ENCODE measurements around the gene PAM16.

PAM16 gene

DNA sequence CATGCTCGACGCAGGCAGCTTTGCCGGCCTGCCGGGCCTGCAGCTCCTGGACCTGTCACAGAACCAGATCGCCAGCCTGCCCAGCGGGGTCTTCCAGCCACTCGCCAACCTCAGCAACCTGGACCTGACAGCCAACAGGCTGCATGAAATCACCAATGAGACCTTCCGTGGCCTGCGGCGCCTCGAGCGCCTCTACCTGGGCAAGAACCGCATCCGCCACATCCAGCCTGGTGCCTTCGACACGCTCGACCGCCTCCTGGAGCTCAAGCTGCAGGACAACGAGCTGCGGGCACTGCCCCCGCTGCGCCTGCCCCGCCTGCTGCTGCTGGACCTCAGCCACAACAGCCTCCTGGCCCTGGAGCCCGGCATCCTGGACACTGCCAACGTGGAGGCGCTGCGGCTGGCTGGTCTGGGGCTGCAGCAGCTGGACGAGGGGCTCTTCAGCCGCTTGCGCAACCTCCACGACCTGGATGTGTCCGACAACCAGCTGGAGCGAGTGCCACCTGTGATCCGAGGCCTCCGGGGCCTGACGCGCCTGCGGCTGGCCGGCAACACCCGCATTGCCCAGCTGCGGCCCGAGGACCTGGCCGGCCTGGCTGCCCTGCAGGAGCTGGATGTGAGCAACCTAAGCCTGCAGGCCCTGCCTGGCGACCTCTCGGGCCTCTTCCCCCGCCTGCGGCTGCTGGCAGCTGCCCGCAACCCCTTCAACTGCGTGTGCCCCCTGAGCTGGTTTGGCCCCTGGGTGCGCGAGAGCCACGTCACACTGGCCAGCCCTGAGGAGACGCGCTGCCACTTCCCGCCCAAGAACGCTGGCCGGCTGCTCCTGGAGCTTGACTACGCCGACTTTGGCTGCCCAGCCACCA lies 30.2 kb upstream of the PAM16 start:
- no peak for DNase-seq (ENCODE audit: low read depth in 1 of 2, low spot score in 1 of 2)
- in situ Hi-C loops (cut with HindIII; ENCODE audit: low pct_unique_long_range_greater_than_20kb, low sequenced_read_pairs): no loop called here
- TF ChIP-seq JUND (IDR thresholded peaks at IDR 0.05; ENCODE audit: low read depth): no peak

DNA sequence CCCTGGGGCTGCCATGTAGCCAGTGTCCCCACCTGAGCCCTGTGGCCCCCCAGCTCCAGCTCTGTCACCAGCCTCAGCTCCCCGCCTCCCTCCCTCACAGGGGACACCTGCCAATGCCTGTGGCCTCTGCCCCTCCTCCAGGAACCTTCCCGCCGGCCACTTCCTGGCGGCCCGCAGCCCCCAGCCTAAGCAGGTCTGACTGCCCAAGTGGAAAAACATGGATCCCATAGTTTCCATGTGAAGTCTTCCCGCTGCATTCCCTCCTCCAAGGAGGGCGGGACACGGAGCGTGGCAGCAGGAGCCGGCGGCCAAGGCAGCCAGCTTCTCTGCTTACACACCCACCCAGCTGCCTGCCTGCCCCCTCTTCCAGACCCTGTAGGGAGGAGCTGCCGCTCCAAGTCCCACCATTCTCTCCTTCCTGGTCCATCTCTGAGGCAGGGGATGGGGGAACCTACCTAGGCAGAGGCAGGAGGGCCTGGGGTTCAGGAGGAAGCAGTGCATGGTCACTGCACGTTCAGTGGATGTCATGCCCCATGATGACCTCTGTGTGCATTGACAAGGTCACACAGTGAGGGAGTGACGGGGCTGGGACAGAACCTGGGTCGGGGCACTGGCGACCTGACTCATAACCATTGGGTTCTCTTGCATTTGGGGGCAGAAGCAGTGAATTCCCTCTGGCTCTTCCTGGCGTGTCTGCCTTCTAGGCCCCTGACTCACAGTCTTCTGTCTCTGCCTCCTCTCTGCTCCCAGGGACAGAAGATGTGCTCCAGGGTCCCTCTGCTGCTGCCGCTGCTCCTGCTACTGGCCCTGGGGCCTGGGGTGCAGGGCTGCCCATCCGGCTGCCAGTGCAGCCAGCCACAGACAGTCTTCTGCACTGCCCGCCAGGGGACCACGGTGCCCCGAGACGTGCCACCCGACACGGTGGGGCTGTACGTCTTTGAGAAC lies 29.3 kb upstream of the PAM16 start:
- no peak for DNase-seq (ENCODE audit: low read depth in 1 of 2, low spot score in 1 of 2)
- in situ Hi-C loops (cut with HindIII; ENCODE audit: low pct_unique_long_range_greater_than_20kb, low sequenced_read_pairs): no loop called here
- TF ChIP-seq JUND (IDR thresholded peaks at IDR 0.05; ENCODE audit: low read depth): no peak

GRCh38 chr16:4378999-4379690 lies 28.0 kb upstream of the PAM16 start:
- DNase-seq (ENCODE audit: low read depth in 1 of 2, low spot score in 1 of 2): no peak
- in situ Hi-C loops (cut with HindIII; ENCODE audit: low pct_unique_long_range_greater_than_20kb, low sequenced_read_pairs): no loop called here
- no peak for TF ChIP-seq JUND (IDR thresholded peaks at IDR 0.05; ENCODE audit: low read depth)

DNA sequence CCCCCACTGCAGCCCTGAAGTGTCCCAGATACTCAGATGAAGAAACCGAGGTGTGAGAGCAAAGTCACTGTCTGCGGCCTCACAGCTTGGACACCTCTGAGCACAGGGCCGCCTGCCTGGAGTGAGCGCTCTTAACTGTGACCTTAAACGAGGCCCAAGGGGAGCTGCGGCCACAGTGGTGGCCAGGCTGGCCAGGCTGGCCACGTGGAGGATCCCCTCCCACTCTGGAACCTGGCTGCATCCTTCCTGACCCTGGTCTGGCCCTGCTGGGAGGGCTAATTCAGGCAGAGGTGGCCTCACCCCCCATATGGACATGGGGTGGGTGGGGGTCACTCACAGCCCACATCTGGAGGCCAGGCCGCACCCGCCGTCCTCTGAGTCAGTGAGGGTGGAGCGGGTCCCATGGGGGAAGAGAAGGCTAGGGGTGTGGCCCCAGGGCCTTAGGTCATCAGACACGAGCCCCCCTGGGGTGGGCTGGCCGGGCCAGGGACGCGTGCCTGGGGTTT lies 27.1 kb upstream of the PAM16 start:
- in situ Hi-C loops (cut with HindIII; ENCODE audit: low pct_unique_long_range_greater_than_20kb, low sequenced_read_pairs): no loop called here
- DNase-seq (ENCODE audit: low read depth in 1 of 2, low spot score in 1 of 2): no peak
- no peak for TF ChIP-seq JUND (IDR thresholded peaks at IDR 0.05; ENCODE audit: low read depth)

DNA sequence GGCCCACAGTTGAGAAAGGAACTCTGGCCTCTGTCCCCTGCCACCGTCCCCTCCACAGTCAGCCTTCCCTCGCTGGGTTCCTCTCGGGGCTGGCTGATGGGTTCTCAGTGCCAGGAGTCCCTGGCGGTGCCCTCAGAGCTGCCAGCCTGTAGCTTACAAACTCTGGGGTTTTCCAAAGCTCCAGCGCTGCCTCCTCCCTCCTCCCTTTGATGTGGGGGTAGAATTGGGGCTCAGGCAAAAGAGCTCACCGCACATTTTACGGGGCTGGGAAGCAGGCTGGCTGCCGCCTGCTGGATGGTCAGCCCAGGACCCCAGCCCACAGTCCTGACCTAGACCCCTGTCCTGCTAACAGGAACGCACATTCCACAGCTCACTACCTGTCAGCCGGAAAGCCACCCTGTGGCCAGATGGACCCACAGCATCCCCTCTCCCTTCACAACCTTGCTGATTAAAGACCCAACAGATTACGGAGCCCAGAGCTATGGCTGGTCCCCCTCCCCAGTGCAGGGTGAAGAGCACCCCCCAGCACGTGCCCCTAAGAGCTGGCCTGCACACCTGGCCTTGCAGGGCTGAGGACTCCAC lies 26.5 kb upstream of the PAM16 start:
- TF ChIP-seq JUND (IDR thresholded peaks at IDR 0.05; ENCODE audit: low read depth): no peak
- DNase-seq (ENCODE audit: low read depth in 1 of 2, low spot score in 1 of 2): no peak
- in situ Hi-C loops (cut with HindIII; ENCODE audit: low pct_unique_long_range_greater_than_20kb, low sequenced_read_pairs): no loop called here

- in situ Hi-C loops (cut with HindIII; ENCODE audit: low pct_unique_long_range_greater_than_20kb, low sequenced_read_pairs): no loop called here
- no peak for DNase-seq (ENCODE audit: low read depth in 1 of 2, low spot score in 1 of 2)
- TF ChIP-seq JUND (IDR thresholded peaks at IDR 0.05; ENCODE audit: low read depth): no peak
These were observed 25.9 kb upstream of the PAM16 start for GRCh38 chr16:4376893-4377572.

GRCh38 chr16:4376126-4376892 lies 25.2 kb upstream of the PAM16 start:
- peak in 1 of 2 experiments; percentile 55 for DNase-seq (ENCODE audit: low read depth in 1 of 2, low spot score in 1 of 2)
- TF ChIP-seq JUND (IDR thresholded peaks at IDR 0.05; ENCODE audit: low read depth): no peak
- in situ Hi-C loops (cut with HindIII; ENCODE audit: low pct_unique_long_range_greater_than_20kb, low sequenced_read_pairs): no loop called here

DNA sequence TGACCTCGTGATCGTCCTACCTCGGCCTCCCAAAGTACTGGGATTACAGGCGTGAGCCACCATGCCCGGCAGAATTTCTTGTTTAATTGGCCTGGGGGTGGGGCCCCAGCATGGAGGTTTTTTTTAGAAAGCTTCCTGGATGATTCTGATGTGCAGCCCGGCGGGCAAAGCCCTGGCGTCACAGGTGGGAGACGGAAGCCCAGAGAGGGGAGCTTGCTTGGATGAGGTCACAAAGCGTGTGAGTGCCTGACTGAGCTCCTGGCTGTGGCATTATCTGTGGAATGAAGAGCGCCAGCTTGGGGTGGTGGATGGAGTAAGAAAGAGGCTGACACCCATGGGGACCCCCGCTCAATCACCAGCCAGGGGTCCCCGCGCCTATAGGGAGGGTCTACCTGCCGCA lies 24.6 kb upstream of the PAM16 start:
- no peak for DNase-seq (ENCODE audit: low read depth in 1 of 2, low spot score in 1 of 2)
- no peak for TF ChIP-seq JUND (IDR thresholded peaks at IDR 0.05; ENCODE audit: low read depth)
- in situ Hi-C loops (cut with HindIII; ENCODE audit: low pct_unique_long_range_greater_than_20kb, low sequenced_read_pairs): no loop called here

GRCh38 chr16:4373909-4374742 lies 23.0 kb upstream of the PAM16 start:
- in situ Hi-C loops (cut with HindIII; ENCODE audit: low pct_unique_long_range_greater_than_20kb, low sequenced_read_pairs): no loop called here
- TF ChIP-seq JUND (IDR thresholded peaks at IDR 0.05; ENCODE audit: low read depth): no peak
- DNase-seq (ENCODE audit: low read depth in 1 of 2, low spot score in 1 of 2): peak; percentile 62 to 79

DNA sequence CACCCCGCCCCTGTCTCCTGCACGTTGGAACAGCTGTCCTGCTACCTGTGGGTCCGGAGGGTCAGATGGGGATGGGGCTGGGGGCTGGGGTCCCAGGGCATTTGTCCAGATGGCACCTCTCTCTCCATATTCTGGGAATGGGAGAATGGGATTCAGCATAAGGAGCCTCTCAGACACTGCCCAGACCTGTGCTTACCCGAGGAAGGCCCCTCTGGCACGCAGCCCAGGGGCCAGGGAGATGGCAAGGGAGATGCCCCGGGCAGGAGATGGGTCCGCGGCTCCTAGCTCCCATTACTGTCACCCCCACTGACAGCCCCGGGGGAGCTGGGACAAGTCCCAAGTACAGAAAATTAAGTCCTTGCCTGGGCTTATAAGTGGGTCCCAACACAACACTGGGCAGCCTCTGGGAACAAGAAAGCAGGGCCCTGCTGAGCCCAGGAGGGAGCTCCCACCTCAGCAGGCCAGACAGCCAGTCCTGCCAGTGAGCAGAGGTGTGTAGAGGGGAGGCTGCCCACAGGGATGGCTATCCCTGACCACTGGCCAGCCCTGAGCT lies 22.3 kb upstream of the PAM16 start:
- DNase-seq (ENCODE audit: low read depth in 1 of 2, low spot score in 1 of 2): no peak
- in situ Hi-C loops (cut with HindIII; ENCODE audit: low pct_unique_long_range_greater_than_20kb, low sequenced_read_pairs): no loop called here
- no peak for TF ChIP-seq JUND (IDR thresholded peaks at IDR 0.05; ENCODE audit: low read depth)
